IMR-90 (cell line): ENCODE results near the gene DSP. TPM values are rescaled to one million over a fixed set of nuclear protein-coding genes. Genes with fewer than 3 reads are reported as not detected.

ENCODE experiments used
- ATAC-seq: fragments of 200-7000 bp; cut with Tn5 transposase; 2 replicates; pipeline ENCODE4 v1.9.1; 2020; ENCODE audit warnings: low read depth, mild to moderate bottlenecking, moderate library complexity
- BruUV-seq: library from RNA; stranded (reverse); fragments of 400-500 nt; replicated peaks from 2 replicates; lab custom pipeline; 2021; lab: Mats Ljungman, UMichigan
- CTCF ChIA-PET: fragments of 300-600 bp; formaldehyde crosslinking; extraction: SDS; loops from one replicate; lab custom pipeline; 2021; ENCODE audit warnings: antibody characterized with exemption; lab: Yijun Ruan, JAX
- POLR2A ChIA-PET: fragments of 300-600 bp; sonication (Branson Sonifier 250); formaldehyde crosslinking; loops from one replicate; lab custom pipeline; 2022; ENCODE audit warnings: antibody characterized with exemption; ENCODE audit not compliant: unreplicated experiment; lab: Charles Lee
- DNase-seq: peaks from one replicate; pipeline ENCODE4 v3.0.0; 2013
- H2AFZ ChIP-seq: replicated peaks from 2 replicates; pipeline ENCODE3; 2013; ENCODE audit warnings: low read length, mild to moderate bottlenecking; ENCODE audit not compliant: poor library complexity
- H2AK5ac ChIP-seq: 2 replicates; pipeline ENCODE4 v1.6.1; 2013; ENCODE audit warnings: low read depth, low read length, inconsistent platforms
- H2AK9ac ChIP-seq: replicated peaks from 2 replicates; pipeline ENCODE3; 2013; ENCODE audit warnings: mild to moderate bottlenecking, low read depth, low read length, moderate library complexity; ENCODE audit not compliant: poor library complexity
- H2BK120ac ChIP-seq: 2 replicates; pipeline ENCODE4 v1.6.1; 2013; ENCODE audit warnings: low read depth, low read length, inconsistent platforms
- H2BK15ac ChIP-seq: 3 replicates; pipeline ENCODE4 v1.6.1; 2013; ENCODE audit warnings: low read depth, low read length, inconsistent platforms
- H2BK20ac ChIP-seq: 2 replicates; pipeline ENCODE4 v1.6.1; 2013; ENCODE audit warnings: low read depth, mild to moderate bottlenecking, inconsistent platforms, low read length, moderate library complexity
- H2BK5ac ChIP-seq: 2 replicates; pipeline ENCODE4 v1.6.1; 2013; ENCODE audit warnings: mild to moderate bottlenecking, low read depth, low read length, inconsistent platforms; ENCODE audit not compliant: poor library complexity, severe bottlenecking
- H3K14ac ChIP-seq: replicated peaks from 2 replicates; pipeline ENCODE4 v1.6.1; 2013; ENCODE audit warnings: low read depth, low read length, inconsistent platforms
- H3K18ac ChIP-seq: 2 replicates; pipeline ENCODE4 v1.6.1; 2013; ENCODE audit warnings: low read depth, low read length, control low read depth
- H3K23ac ChIP-seq: 2 replicates; pipeline ENCODE4 v1.6.1; 2013; ENCODE audit warnings: low read depth, low read length, inconsistent platforms
- H3K27ac ChIP-seq: 2 replicates; pipeline ENCODE4 v1.5.1; 2013; ENCODE audit warnings: mild to moderate bottlenecking, control low read depth, low read length; ENCODE audit not compliant: insufficient read depth
- H3K27me3 ChIP-seq: 2 replicates; pipeline ENCODE4 v1.6.1; 2013; ENCODE audit warnings: low read length; ENCODE audit not compliant: control insufficient read depth, insufficient read depth
- H3K36me3 ChIP-seq: 2 replicates; pipeline ENCODE4 v1.6.1; 2013; ENCODE audit warnings: low read length, mixed read lengths; ENCODE audit not compliant: control insufficient read depth, insufficient read depth
- H3K4ac ChIP-seq: 2 replicates; pipeline ENCODE4 v1.6.1; 2013; ENCODE audit warnings: low read depth, low read length, inconsistent platforms
- H3K4me1 ChIP-seq: 2 replicates; pipeline ENCODE4 v1.6.1; 2013; ENCODE audit warnings: low read length, mixed read lengths; ENCODE audit not compliant: control insufficient read depth, insufficient read depth
- H3K4me2 ChIP-seq: 2 replicates; pipeline ENCODE4 v1.6.1; 2013; ENCODE audit warnings: low read depth, mild to moderate bottlenecking, control low read depth, low read length, moderate library complexity
- H3K4me3 ChIP-seq: 2 replicates; pipeline ENCODE4 v1.5.1; 2013; ENCODE audit warnings: low read depth, mild to moderate bottlenecking, control low read depth, low read length, moderate library complexity; ENCODE audit not compliant: insufficient read depth
- H3K56ac ChIP-seq: 2 replicates; pipeline ENCODE4 v1.6.1; 2013; ENCODE audit warnings: low read length, inconsistent platforms; ENCODE audit not compliant: insufficient read depth; ENCODE audit errors: extremely low read depth
- H3K79me1 ChIP-seq, 2 experiments: 2 replicates each; pipeline ENCODE4 v1.6.1; 2013; ENCODE audit warnings: low read length in 2 of 2, inconsistent platforms in 1 of 2, low read depth in 1 of 2
- H3K9ac ChIP-seq: 2 replicates; pipeline ENCODE4 v1.6.1; 2013; ENCODE audit warnings: low read depth, low read length, control low read depth
- H3K9me1 ChIP-seq: 2 replicates; pipeline ENCODE4 v1.6.1; 2013; ENCODE audit warnings: low read length, inconsistent platforms; ENCODE audit not compliant: insufficient read depth
- H3K9me3 ChIP-seq: 2 replicates; pipeline ENCODE4 v1.6.1; 2013; ENCODE audit warnings: low read length; ENCODE audit not compliant: control insufficient read depth, insufficient read depth
- H4K20me1 ChIP-seq: 2 replicates; pipeline ENCODE4 v1.6.1; 2013; ENCODE audit warnings: low read length, inconsistent platforms; ENCODE audit not compliant: insufficient read depth
- H4K5ac ChIP-seq: 2 replicates; pipeline ENCODE4 v1.6.1; 2013; ENCODE audit warnings: mild to moderate bottlenecking, low read depth, low read length, control low read depth
- H4K8ac ChIP-seq, 2 experiments: 2 replicates each; pipeline ENCODE4 v1.6.1; 2013; ENCODE audit warnings: low read depth in 2 of 2, low read length in 2 of 2, control low read depth in 1 of 2, inconsistent platforms in 1 of 2
- H4K91ac ChIP-seq: 2 replicates; pipeline ENCODE4 v1.6.1; 2013; ENCODE audit warnings: low read depth, low read length, inconsistent platforms; ENCODE audit not compliant: insufficient read depth
- BHLHE40 ChIP-seq: fragments of 150-350 bp; IDR thresholded peaks from 2 replicates; pipeline ENCODE4 v1.6.1; 2016; ENCODE audit warnings: mild to moderate bottlenecking, low read depth, low read length
- CEBPB ChIP-seq: IDR thresholded peaks from 2 replicates; pipeline ENCODE4 v1.6.1; 2012; ENCODE audit warnings: low read depth, low read length, improper control_type of control experiment
- CHD1 ChIP-seq: IDR thresholded peaks from 2 replicates; pipeline ENCODE4 v1.6.1; 2012; ENCODE audit warnings: low read depth, low read length, improper control_type of control experiment
- FOS ChIP-seq: fragments of 150-350 bp; IDR thresholded peaks from 2 replicates; pipeline ENCODE4 v1.6.1; 2016; ENCODE audit warnings: low read depth, low read length
- MAFK ChIP-seq: IDR thresholded peaks from 2 replicates; pipeline ENCODE4 v1.6.1; 2012; ENCODE audit warnings: low read depth, low read length, improper control_type of control experiment
- MAZ ChIP-seq: IDR thresholded peaks from 2 replicates; pipeline ENCODE4 v1.6.1; 2012; ENCODE audit warnings: low read depth, mild to moderate bottlenecking, low read length, improper control_type of control experiment, moderate library complexity, borderline replicate concordance
- MXI1 ChIP-seq: IDR thresholded peaks from 2 replicates; pipeline ENCODE4 v1.6.1; 2012; ENCODE audit warnings: low read depth, mild to moderate bottlenecking, low read length, moderate library complexity, borderline replicate concordance
- NFE2L2 ChIP-seq: fragments of 150-350 bp; IDR thresholded peaks from 2 replicates; pipeline ENCODE4 v1.6.1; 2016; ENCODE audit warnings: low read depth, mild to moderate bottlenecking, low read length
- POLR2A ChIP-seq: IDR thresholded peaks from 2 replicates; pipeline ENCODE4 v1.6.1; 2012; ENCODE audit warnings: mild to moderate bottlenecking, low read depth, low read length
- RAD21 ChIP-seq: IDR thresholded peaks from 2 replicates; pipeline ENCODE4 v1.6.1; 2012; ENCODE audit warnings: low read length, improper control_type of control experiment
- RFX5 ChIP-seq: IDR thresholded peaks from 2 replicates; pipeline ENCODE4 v1.8.0; 2012; ENCODE audit warnings: low read depth, mild to moderate bottlenecking, low read length, moderate library complexity
- SMC3 ChIP-seq: fragments of 150-350 bp; IDR thresholded peaks from 2 replicates; pipeline ENCODE4 v1.6.1; 2016; ENCODE audit warnings: low read depth, mild to moderate bottlenecking, antibody characterized with exemption, low read length, moderate library complexity
- WGBS, 2 experiments: methylation state at CpG; one replicate each; pipeline versions ENCODE4 v1.1.5 to v1.1.7; 2013; ENCODE audit warnings: missing lambda C conversion rate in 2 of 2; ENCODE audit not compliant: insufficient read length in 1 of 2; ENCODE audit errors: extremely low coverage in 2 of 2; 5-methylcytosine and 5-hydroxymethylcytosine counted together
- dilution Hi-C: fragments of 300-500 bp; cut with HindIII; formaldehyde crosslinking; loops from one replicate; pipeline ENCODE4 v1.14.3; 2018; ENCODE audit warnings: low sequenced_read_pairs; ENCODE audit not compliant: unreplicated experiment
- in situ Hi-C: fragments of 300-500 bp; cut with MboI; formaldehyde crosslinking; loops from 3 replicates; pipeline ENCODE4 v1.14.3; 2019; ENCODE audit warnings: low sequenced_read_pairs, inconsistent platforms, mixed read lengths
- intact Hi-C: fragments of 100-400 bp; cut with micrococcal nuclease; formaldehyde crosslinking; loops from 2 replicates; pipeline ENCODE4 v1.10.0; 2022
- polyA plus RNA-seq, 3 experiments: library from polyadenylated mRNA; depleted of rRNA; stranded (reverse); fragments of >200 nt; gene quantifications; 2 replicates each; pipeline ENCODE4 v1.2.3, GENCODE V29; 2012; ENCODE audit warnings: low replicate concordance in 1 of 3
- total RNA-seq: library from RNA; depleted of rRNA; stranded (reverse); fragments of >200 nt; gene quantifications from 2 replicates; pipeline ENCODE4 v1.2.3, GENCODE V29; 2012
- TF ChIP-seq, protein P1 (sequence below): conservative IDR thresholded peaks from 2 replicates; pipeline ENCODE4 v1.5.1; 2012; ENCODE audit warnings: mild to moderate bottlenecking, low read depth, low read length, improper control_type of control experiment
- TF ChIP-seq, protein P2 (sequence below): fragments of 150-350 bp; IDR thresholded peaks from 2 replicates; pipeline ENCODE4 v1.6.1; 2016; ENCODE audit warnings: low read depth, mild to moderate bottlenecking, low read length, moderate library complexity, borderline replicate concordance
- TF ChIP-seq, protein P3 (sequence below): fragments of 150-350 bp; IDR thresholded peaks from 2 replicates; pipeline ENCODE4 v1.6.1; 2017; ENCODE audit warnings: mild to moderate bottlenecking, antibody characterized with exemption, low read length, low read depth

The DSP gene
- total and polyA plus RNA-seq, 2 of the 4 experiments (the other 2 are of a cell fraction): 7.1 to 20.1 TPM

DNA sequence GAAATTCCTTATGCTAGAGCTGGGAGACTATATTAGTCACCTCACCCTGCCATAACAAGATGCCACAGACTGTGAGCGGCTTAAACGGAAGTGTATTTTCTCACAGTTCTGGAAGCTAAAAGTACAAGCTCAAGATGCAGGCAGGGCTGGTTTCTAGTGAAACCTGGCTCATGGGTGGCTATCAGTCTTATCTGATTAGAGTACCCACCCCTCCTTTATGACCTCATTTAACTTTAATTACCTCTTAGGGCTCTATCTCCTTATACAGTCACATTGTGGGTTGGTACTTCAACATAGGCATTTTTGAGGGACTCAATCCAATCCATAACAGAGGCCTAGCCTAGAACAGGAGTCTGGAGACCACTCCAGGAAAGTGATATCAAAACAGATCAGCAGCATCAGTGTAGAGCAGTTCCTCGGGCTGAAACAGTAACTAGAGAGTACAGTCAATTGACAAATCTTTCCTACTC, 46.2 kb downstream of the DSP start:
- H4K91ac ChIP-seq: no peak overlapping the region
- peaks cover 5% of the 10 kb centered on the region for H3K9me1 ChIP-seq
- H3K36me3 ChIP-seq: peaks cover 3% of the 10 kb centered on the region; the same call in 1 of the 2 replicates
- peak overlapping the region; percentile 65 for H2BK5ac ChIP-seq
- H3K4me1 ChIP-seq: peaks cover 8% of the 10 kb centered on the region
- H2BK15ac ChIP-seq: no peak overlapping the region
- no peak overlapping the region for H3K56ac ChIP-seq
- no peak overlapping the region for H3K4ac ChIP-seq
- H3K27ac ChIP-seq: no peak overlapping the region
- no peak overlapping the region for H2AK9ac ChIP-seq
- intact Hi-C loops (no loop called here), dilution Hi-C loops (no loop called here), in situ Hi-C loops (loop anchor here (10.0 kb wide), 2 partner anchors 183 to 283 kb away; no protein-coding TSS in a partner anchor)
- no peak overlapping the region for H2BK120ac ChIP-seq
- H4K5ac ChIP-seq: peak overlapping the region; percentile 72; the same call in 1 of the 2 replicates
- no peak overlapping the region; the same call in 1 of the 2 replicates for H3K9ac ChIP-seq
- H3K9me3 ChIP-seq: no peaks in the 10 kb centered on the region
- CTCF ChIA-PET: interaction anchor here (0.6 kb wide), 1 partner anchor 299 kb away, joined by 3 read pairs; no protein-coding TSS in a partner anchor
- no peak for ATAC-seq
- no peak overlapping the region for H3K23ac ChIP-seq
- H3K27me3 ChIP-seq: no peaks in the 10 kb centered on the region
- no TSS peak for BruUV-seq
- peak overlapping the region; percentile 35; the same call in 1 of the 2 replicates for H3K18ac ChIP-seq
- DNase-seq: peak; percentile 69
- peaks cover 14% of the 10 kb centered on the region; the same call in 1 of the 2 replicates for H4K20me1 ChIP-seq
- H3K4me3 ChIP-seq: no peak overlapping the region
- no peak overlapping the region for H2BK20ac ChIP-seq
- POLR2A ChIA-PET: no interaction called here
- TF ChIP-seq BHLHE40 (no peak), FOS (no peak), MXI1 (no peak), RFX5 (no peak), CEBPB (no peak), SMC3 (no peak), MAFK (no peak), NFE2L2 (no peak), POLR2A (no peak), CHD1 (no peak), MAZ (no peak), RAD21 (no peak)
- TF ChIP-seq, protein P1, sequence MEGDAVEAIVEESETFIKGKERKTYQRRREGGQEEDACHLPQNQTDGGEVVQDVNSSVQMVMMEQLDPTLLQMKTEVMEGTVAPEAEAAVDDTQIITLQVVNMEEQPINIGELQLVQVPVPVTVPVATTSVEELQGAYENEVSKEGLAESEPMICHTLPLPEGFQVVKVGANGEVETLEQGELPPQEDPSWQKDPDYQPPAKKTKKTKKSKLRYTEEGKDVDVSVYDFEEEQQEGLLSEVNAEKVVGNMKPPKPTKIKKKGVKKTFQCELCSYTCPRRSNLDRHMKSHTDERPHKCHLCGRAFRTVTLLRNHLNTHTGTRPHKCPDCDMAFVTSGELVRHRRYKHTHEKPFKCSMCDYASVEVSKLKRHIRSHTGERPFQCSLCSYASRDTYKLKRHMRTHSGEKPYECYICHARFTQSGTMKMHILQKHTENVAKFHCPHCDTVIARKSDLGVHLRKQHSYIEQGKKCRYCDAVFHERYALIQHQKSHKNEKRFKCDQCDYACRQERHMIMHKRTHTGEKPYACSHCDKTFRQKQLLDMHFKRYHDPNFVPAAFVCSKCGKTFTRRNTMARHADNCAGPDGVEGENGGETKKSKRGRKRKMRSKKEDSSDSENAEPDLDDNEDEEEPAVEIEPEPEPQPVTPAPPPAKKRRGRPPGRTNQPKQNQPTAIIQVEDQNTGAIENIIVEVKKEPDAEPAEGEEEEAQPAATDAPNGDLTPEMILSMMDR: no peak
- TF ChIP-seq, protein P2, sequence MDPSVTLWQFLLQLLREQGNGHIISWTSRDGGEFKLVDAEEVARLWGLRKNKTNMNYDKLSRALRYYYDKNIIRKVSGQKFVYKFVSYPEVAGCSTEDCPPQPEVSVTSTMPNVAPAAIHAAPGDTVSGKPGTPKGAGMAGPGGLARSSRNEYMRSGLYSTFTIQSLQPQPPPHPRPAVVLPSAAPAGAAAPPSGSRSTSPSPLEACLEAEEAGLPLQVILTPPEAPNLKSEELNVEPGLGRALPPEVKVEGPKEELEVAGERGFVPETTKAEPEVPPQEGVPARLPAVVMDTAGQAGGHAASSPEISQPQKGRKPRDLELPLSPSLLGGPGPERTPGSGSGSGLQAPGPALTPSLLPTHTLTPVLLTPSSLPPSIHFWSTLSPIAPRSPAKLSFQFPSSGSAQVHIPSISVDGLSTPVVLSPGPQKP: no peak
- TF ChIP-seq, protein P3, sequence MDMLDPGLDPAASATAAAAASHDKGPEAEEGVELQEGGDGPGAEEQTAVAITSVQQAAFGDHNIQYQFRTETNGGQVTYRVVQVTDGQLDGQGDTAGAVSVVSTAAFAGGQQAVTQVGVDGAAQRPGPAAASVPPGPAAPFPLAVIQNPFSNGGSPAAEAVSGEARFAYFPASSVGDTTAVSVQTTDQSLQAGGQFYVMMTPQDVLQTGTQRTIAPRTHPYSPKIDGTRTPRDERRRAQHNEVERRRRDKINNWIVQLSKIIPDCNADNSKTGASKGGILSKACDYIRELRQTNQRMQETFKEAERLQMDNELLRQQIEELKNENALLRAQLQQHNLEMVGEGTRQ: no peak
- no peak overlapping the region for H3K14ac ChIP-seq
- H3K79me1 ChIP-seq: peaks cover 8 to 21% of the 10 kb centered on the region in 2 experiments
- peak overlapping the region in 1 of 2 experiments; percentile 29; a peak in 1 of 4 replicates for H4K8ac ChIP-seq
- H2AK5ac ChIP-seq: no peak overlapping the region
- H3K4me2 ChIP-seq: peak overlapping the region; percentile 2; the same call in 1 of the 2 replicates
- H2AFZ ChIP-seq: no peak overlapping the region
- no CpG with 5 or more reads among the region's 3 CpGs for WGBS, 2 experiments
